Left lobe of liver (tissue), 2 donors: Measurements from ENCODE around the gene DCDC2C. TPM values are rescaled to one million over a fixed set of nuclear protein-coding genes. Genes with fewer than 3 reads are reported as not detected.

ENCODE experiments used
- ATAC-seq: fragments of 200-7000 bp; cut with Tn5 transposase; one replicate; pipeline ENCODE4 v1.9.1; 2020; ENCODE audit warnings: mild to moderate bottlenecking, moderate library complexity
- DNase-seq: peaks from one replicate; pipeline ENCODE4 v3.0.0-alpha.2; 2020; ENCODE audit warnings: low spot score
- total RNA-seq: library from RNA; stranded (reverse); gene quantifications from one replicate; pipeline ENCODE4 v1.2.1, GENCODE V29; 2021
- donor health status: DM: no; HTN: no; CAD: no; lungs with moderate emphysema.
- donor health status: DM: no; HTN: yes; CAD: no.

DCDC2C gene
- total RNA-seq, 1 donor from 2014 or later = not detected

DNA sequence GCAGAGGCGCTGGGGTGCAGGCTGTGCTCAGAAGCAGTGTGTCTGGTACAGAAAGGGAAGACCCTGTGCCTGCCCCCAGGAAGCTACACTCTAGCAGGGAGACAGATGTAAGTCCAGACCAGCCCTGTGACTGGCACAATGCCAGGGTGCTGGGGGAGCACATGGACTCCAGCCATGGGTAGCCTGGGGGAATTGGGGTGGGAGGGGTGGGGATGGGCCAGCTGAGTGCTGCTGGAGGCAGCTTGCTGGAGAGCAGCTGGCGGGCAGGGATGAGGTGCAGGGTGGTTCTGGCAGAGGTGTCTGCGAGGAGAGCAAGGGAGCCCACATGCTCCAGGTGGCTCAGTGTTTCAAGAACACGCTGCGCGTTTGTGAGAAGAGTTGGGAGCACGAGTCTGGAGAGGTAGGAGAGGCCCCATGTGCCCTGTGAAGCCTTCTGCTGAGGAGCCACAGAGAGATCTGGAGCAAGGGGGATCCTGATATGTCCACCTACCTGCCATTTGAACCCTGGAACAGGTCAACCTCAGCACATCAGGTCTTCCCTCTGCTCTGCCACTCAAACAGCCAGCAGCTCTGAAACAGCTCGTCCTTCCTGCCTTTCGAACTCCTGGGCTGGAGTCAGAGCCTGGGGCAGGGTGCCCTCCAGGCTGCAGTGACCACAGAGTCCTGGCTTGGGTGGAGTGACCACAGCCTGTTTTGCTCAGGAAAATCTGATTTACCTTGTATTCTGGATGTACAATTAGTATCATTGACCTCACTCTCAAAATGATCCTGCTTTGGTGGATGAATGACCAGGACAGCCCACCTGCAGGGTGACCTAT lies 30.3 kb upstream of the DCDC2C start:
- DNase-seq = no peak
- no peak for ATAC-seq

GRCh38 chr2:3674066-3674845 lies 29.1 kb upstream of the DCDC2C start:
- ATAC-seq (no peak), DNase-seq (no peak)

- ATAC-seq = no peak
- no peak for DNase-seq
These were observed 27.7 kb upstream of the DCDC2C start for GRCh38 chr2:3675687-3676086.

- ATAC-seq = no peak
These were observed 25.9 kb upstream of the DCDC2C start for GRCh38 chr2:3677436-3677835.

DNA sequence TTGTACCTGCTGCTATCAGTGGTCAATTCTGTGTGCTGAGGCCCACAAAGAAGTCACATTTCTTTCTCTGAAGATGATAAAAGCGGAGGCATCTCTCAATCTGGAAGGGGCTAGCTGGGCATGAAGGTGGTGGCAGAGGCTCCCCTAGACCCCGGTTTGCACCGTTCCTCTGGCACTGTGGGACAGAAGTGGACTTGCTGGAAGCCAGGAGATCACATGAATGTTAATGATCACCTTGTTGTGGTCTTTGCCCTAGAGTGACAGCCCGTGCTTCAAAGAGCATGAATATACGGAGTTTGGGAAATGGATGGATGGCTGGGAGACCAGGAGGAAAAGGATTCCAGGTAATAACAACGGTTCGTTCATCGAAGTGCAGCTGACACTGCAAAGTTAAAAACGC lies 25.2 kb upstream of the DCDC2C start:
- no peak for ATAC-seq

More at GRCh38 chr2:3677436-3677835, 25.9 kb upstream of the DCDC2C start:
- no peak for DNase-seq

DNA sequence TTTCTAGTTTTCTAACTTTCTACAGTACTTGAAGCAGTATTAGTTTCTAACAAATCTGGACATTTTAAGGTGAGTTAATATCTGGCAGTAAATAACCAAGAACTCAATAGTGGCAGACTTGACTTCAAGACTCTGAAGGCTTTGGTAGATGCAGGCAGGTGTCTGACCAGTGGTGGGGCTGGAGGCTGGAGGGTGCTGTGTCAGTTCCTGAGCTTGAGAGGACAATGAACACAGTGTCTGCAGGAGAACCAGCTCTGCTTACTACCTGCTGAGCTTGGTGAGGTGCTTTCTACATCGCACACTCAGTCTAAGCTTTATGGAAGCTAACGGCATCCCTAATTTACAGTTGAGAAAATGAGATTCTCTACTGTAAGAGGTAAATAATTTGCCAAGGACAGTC lies 24.2 kb upstream of the DCDC2C start:
- DNase-seq (no peak), ATAC-seq (no peak)

More for the DNA sequence above, 25.2 kb upstream of the DCDC2C start:
- no peak for DNase-seq

DNA sequence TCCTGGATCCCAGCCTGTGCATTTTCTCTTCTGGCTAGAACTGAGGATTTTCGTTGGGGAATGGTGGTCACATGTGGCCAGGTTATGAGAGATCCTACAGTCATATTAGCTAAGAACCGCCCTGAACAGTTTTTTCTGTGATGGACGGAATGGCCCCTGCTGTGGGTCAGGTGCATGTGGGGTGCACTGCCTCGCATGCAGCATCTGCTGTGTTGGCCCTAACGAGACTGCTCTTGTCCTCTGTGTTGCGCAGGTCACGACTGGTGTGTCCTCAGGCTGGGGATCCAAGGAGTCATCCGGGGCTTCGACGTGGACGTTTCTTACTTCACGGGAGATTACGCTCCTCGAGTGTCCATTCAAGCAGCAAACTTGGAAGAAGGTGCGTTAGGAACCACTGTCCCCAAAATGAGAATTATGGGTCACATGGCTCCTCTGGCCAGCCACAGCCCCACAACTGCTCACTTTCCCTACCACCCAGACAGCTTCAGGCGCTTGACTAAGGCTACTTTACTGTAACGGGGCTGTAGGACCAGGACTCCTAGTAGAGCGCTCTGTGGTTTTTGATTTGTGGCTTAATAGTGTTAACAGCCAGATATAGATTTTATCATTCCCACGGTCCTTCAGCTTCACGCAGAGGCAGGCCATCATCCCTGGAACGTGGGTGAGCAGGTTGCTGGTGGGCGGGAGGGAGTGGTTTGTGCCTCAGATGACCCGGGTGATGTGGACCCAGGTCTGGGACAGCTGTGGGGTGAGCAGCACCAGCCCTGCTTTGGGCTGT lies 23.6 kb upstream of the DCDC2C start:
- DNase-seq = no peak
- ATAC-seq = no peak

GRCh38 chr2:3680548-3681345 lies 22.6 kb upstream of the DCDC2C start:
- ATAC-seq (no peak), DNase-seq (no peak)

GRCh38 chr2:3681625-3682024 lies 21.8 kb upstream of the DCDC2C start:
- DNase-seq (no peak), ATAC-seq (no peak)

GRCh38 chr2:3682811-3683210 lies 20.6 kb upstream of the DCDC2C start:
- DNase-seq (no peak), ATAC-seq (no peak)

GRCh38 chr2:3683748-3684454 lies 19.5 kb upstream of the DCDC2C start:
- ATAC-seq = no peak
- DNase-seq = no peak

DNA sequence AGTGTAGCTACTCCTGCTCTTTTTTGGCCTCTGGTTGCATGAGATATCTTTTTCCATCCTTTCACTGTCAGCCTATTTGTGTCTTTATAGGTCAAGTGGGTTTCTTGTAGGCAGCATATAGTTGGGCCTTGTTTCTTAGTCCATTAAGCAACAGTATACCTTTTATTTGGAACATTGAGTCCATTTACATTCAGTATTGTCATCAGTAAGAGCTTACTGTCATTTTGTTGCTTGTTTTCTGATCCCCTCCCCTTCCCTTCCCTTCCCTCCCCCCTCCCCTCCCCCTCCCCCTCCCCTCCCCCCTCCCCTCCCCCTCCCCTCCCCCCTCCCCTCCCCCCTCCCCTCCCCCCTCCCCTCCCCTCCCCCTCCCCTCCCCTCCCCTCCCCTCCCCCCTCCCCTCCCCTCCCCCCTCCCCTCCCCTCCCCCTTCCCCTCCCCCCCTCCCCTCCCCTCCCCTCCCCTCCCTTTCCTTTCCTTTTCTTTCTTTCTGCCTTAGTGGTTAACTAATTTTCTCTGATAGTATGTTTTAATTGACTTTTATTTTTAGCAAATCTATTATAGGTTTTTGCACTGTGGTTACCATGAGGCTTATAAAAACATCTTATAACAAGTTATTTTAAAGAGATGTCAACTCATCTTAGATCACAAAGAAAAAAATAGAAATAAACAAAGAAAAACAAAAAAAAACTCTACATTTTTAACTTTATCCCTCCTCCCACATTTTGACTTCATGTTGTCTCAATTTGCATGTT lies 13.2 kb upstream of the DCDC2C start:
- ATAC-seq = no peak

GRCh38 chr2:3692375-3692774 lies 11.0 kb upstream of the DCDC2C start:
- DNase-seq (no peak), ATAC-seq (peak; percentile 80)

More for the DNA sequence above, 13.2 kb upstream of the DCDC2C start:
- no peak for DNase-seq

- DNase-seq (no peak), ATAC-seq (peak; percentile 91)
These were observed 6.8 kb upstream of the DCDC2C start for GRCh38 chr2:3696545-3696944.

GRCh38 chr2:3701071-3701470 lies 2.3 kb upstream of the DCDC2C start:
- ATAC-seq (no peak), DNase-seq (no peak)

GRCh38 chr2:3703757-3704355 lies 481 bp downstream of the DCDC2C start:
- DNase-seq (no peak), ATAC-seq (no peak)

DNA sequence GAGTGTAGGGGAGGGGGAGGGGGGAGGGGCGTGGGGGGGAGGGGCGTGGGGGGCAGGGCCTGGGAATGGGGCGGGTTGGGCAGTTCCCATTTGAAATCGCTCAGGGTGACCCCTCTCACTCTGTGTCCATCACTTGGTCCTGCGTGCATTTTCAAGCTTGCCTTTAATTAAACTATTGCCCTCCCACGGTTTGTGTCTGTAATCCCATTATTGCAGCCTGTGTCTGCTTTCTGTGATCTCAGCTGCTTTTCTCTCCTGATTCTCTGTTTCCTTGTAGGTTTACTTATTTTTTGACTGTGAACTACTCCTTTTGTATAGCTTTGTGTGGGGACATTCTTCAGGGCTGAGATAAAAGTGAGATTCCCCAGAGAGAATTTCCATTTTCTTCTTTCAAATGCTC lies 1.3 kb downstream of the DCDC2C start:
- DNase-seq (no peak), ATAC-seq (no peak)

DNA sequence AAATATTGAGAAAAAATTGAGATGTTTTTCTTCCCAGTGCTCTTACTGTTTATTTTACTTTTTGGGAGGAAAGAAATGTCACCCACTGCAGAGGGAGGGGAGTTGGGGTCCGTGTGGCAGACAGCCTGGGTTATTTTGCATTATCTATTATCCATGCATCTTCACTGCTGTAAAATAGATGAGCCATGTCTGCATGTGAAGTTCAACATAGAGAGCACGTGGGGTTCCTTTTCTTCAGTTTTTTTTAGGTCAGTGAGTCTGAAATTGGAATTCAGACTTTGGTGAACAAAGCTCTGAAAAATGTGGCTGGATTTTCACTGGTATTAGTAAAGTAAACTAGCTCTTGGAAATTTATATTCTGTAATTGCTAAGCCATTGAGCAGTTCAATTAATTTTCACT lies 2.4 kb downstream of the DCDC2C start:
- no peak for DNase-seq
- ATAC-seq = no peak

- DNase-seq (no peak), ATAC-seq (no peak)
These were observed 3.5 kb downstream of the DCDC2C start for GRCh38 chr2:3706892-3707291.
